Fibroblast of pulmonary artery (primary cell): ENCODE results near the gene MAP3K19.
"Not testable (repeated sequence)": the region's sequence is repeated elsewhere in the genome, so short reads cannot be mapped to it uniquely, and the experiment has no call there.

Experiments used
- DNase-seq: peaks from one replicate; pipeline ENCODE4 v3.0.0-alpha.2; 2010; ENCODE audit warnings: low read depth
- H3K4me3 ChIP-seq: replicated peaks from 2 replicates; pipeline ENCODE4 v1.5.1; 2011; ENCODE audit warnings: low read depth, mild to moderate bottlenecking, control low read depth, low read length, moderate library complexity
- TF ChIP-seq, protein P1 (sequence below): IDR thresholded peaks from 2 replicates; pipeline ENCODE4 v1.5.1; 2011; ENCODE audit warnings: mild to moderate bottlenecking, control low read depth, low read length, inconsistent platforms; ENCODE audit errors: missing control alignments

MAP3K19 gene

DNA sequence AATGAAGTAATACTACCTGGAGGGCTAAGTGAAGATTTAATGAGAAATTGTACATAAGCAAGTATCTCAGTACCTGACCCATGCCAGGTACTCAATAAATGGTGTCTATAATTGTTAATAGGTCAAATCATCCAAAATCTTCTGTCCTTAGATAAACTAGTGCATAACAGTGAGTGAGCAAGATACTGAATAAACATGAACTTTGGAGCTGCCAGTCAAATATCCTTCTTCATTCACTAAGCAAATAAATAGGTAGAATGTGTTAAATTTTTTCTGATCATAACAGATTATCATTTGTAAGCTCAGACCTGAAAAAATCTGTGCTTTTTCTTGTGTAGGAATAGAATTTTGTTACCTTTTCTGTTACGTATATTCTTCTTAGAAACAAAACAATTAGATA is 44.4 kb upstream of the MAP3K19 start:
- TF ChIP-seq, protein P1, sequence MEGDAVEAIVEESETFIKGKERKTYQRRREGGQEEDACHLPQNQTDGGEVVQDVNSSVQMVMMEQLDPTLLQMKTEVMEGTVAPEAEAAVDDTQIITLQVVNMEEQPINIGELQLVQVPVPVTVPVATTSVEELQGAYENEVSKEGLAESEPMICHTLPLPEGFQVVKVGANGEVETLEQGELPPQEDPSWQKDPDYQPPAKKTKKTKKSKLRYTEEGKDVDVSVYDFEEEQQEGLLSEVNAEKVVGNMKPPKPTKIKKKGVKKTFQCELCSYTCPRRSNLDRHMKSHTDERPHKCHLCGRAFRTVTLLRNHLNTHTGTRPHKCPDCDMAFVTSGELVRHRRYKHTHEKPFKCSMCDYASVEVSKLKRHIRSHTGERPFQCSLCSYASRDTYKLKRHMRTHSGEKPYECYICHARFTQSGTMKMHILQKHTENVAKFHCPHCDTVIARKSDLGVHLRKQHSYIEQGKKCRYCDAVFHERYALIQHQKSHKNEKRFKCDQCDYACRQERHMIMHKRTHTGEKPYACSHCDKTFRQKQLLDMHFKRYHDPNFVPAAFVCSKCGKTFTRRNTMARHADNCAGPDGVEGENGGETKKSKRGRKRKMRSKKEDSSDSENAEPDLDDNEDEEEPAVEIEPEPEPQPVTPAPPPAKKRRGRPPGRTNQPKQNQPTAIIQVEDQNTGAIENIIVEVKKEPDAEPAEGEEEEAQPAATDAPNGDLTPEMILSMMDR, result no peak
- no peak for DNase-seq
- H3K4me3 ChIP-seq, result no peak overlapping the region

DNA sequence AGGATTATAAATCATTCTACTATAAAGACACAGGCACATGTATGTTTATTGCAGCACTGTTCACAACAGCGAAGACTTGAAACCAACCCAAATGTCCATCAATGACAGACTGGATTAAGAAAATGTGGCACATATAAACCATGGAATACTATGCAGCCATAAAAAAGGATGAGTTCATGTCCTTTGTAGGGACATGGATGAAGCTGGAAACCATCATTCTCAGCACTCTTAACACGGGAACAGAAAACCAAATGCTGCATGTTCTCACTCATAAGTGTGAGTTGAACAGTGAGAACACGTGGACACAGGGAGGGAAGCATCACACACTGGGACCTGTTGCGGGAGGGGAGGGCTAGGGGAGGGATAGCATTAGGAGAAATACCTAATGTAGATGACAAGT is 42.4 kb upstream of the MAP3K19 start:
- DNase-seq, H3K4me3 ChIP-seq: not testable (repeated sequence)

DNA sequence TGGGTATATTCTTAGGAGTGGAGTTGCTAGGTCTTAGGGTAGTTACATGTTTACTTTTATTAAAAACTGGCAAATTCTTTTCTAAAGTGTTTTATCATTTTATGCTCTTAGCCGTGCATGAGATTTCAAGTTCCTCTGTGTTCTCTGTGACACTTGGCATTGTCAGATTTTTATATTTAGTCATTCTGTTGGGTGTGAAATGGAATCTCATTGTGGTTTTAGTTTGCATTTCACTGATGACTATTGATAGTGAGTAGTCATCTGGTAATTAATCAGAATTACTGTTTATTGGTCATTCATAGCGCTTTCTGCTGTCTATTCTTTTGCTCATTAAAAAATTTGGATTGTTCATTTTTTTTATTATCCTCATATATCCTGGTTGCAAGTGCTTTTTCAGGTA is 39.0 kb upstream of the MAP3K19 start:
- TF ChIP-seq, protein P1, result no peak
- DNase-seq, result no peak
- H3K4me3 ChIP-seq, result no peak overlapping the region

DNA sequence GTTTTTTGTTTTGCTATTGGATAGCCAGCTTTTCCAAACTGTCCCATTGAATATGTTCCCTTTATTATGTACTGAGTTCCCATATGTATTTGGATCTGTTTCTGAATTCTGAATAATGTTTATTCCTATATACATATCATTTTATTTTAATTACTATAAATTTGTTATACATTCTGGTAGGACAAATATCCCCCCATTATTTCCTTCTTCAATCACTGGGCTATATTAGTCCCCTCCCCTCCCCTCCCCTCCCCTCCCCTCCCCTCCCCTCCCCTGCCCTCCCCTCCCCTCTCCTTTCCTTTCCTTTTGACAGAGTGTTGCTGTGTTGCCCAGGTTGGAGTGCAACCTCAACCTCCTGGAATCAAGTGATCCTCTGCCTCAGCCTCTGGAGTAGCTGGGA is 31.2 kb upstream of the MAP3K19 start:
- TF ChIP-seq, protein P1, result no peak
- H3K4me3 ChIP-seq, result no peak overlapping the region
- DNase-seq, result no peak

DNA sequence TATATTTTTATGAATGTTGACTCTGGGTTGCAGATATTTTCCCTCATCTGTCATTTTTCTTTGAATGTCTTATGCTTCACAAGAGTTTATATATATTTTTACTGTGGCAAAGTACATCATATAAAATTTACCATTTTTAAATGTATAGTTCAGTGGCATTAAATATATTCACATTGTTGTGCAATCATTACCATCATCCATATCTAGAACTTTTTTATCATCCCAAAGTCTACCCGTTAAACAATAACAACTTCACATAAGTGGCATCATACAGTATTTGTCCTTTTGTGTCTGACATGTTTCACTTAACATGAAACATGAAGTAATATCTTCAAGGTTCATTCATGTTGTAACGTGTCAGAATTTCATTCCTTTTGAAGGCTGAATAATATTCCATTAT is 29.3 kb upstream of the MAP3K19 start:
- no peak for DNase-seq
- H3K4me3 ChIP-seq, result no peak overlapping the region
- TF ChIP-seq, protein P1, result no peak

DNA sequence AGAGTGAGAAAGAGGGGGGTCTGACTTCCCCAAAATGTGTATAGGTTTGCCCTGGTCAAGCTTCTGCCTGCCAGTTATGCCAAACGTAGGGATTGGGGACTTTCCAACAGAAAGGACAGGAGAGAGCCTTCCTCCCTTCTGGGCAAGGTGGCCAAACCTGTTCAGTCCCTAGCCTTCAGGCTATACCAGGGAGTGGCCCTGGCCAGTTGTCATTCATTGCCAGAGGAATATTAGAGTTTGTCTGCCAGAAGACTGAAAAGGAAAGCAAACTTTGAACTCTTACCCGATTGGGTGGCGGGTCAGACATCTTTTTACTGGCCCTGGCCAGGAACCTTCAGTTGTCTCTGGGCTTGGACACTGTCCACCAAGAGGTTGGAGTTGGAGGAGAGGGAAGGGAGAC is 27.0 kb upstream of the MAP3K19 start:
- no peak for DNase-seq
- no peak overlapping the region for H3K4me3 ChIP-seq
- TF ChIP-seq, protein P1, result no peak

DNA sequence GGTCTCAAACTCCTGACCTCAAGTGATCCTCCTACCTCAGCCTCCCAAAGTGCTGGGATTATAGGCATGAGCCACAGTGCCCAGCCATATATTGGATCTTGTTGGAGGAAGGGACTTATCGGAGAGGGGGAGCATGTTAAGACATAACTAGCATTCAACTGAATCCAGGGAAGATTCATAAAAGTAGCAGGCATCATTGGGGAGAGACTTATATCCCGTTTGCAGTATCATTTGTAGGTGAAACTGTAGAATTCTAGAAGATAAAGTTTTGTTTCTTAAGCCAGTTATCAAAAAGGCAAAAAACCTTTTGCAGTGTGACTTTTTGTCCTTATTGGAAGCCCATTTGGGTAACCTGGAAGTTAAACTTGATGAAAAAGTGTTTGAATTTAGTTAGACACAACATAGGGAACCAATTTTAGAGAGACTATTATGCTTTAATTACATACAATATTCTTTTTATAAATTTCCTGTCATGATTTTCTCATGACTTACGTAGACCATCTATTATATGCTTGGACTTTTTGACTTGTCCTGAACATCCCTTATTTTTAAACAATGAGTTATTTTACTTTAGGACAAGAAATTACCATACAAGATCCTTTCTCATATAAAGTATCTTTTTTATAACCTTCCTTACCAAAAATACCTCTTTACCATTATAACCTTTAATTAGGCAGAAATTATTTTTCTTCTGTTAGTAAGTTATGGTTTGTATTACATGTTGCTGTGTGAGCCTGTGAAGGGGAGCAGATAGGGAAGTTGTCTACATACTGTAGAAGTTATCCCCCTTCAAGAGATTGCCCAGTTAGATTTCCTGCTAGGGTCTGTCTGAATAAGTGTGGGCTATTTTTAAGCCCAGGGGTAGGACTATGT is 25.1 kb upstream of the MAP3K19 start:
- peak; percentile 11 for DNase-seq
- TF ChIP-seq, protein P1, result no peak
- no peak overlapping the region for H3K4me3 ChIP-seq
